IPS-20b (cell line): Measurements from ENCODE around the gene ADGRE3.
"Not testable (repeated sequence)": the region's sequence is repeated elsewhere in the genome, so short reads cannot be mapped to it uniquely, and the experiment has no call there.

ENCODE experiments used
- H3K27ac ChIP-seq: one replicate; pipeline ENCODE4 v1.5.1; 2013; ENCODE audit warnings: low read length
- H3K27me3 ChIP-seq: 2 replicates; pipeline ENCODE4 v1.6.1; 2013; ENCODE audit warnings: mild to moderate bottlenecking, low read length, inconsistent platforms; ENCODE audit not compliant: insufficient read depth
- H3K36me3 ChIP-seq: 2 replicates; pipeline ENCODE4 v1.6.1; 2013; ENCODE audit warnings: low read depth, mild to moderate bottlenecking, inconsistent platforms, low read length, moderate library complexity; ENCODE audit not compliant: insufficient read depth
- H3K4me1 ChIP-seq: 2 replicates; pipeline ENCODE4 v1.6.1; 2013; ENCODE audit warnings: mild to moderate bottlenecking, control low read depth, inconsistent platforms, low read length, moderate library complexity; ENCODE audit not compliant: insufficient read depth
- H3K4me3 ChIP-seq: 2 replicates; pipeline ENCODE4 v1.5.1; 2013; ENCODE audit warnings: mild to moderate bottlenecking, low read length, inconsistent platforms
- H3K9ac ChIP-seq: 2 replicates; pipeline ENCODE4 v1.6.1; 2013; ENCODE audit warnings: low read depth, mild to moderate bottlenecking, inconsistent platforms, low read length, moderate library complexity
- H3K9me3 ChIP-seq: 2 replicates; pipeline ENCODE4 v1.6.1; 2013; ENCODE audit warnings: mild to moderate bottlenecking, low read depth, low read length, inconsistent platforms; ENCODE audit not compliant: insufficient read depth

ADGRE3 gene

GRCh38 chr19:14589433-14589832 lies 85.2 kb downstream of the ADGRE3 start:
- H3K9me3 ChIP-seq, H3K4me1 ChIP-seq, H3K36me3 ChIP-seq, H3K4me3 ChIP-seq, H3K27me3 ChIP-seq, H3K9ac ChIP-seq, H3K27ac ChIP-seq: not testable (repeated sequence)

GRCh38 chr19:14585187-14585586 lies 89.5 kb downstream of the ADGRE3 start:
- not testable (repeated sequence) for H3K4me1 ChIP-seq, H3K9ac ChIP-seq, H3K27me3 ChIP-seq, H3K4me3 ChIP-seq, H3K9me3 ChIP-seq, H3K27ac ChIP-seq, H3K36me3 ChIP-seq

GRCh38 chr19:14584372-14584771 lies 90.3 kb downstream of the ADGRE3 start:
- H3K4me1 ChIP-seq, H3K4me3 ChIP-seq, H3K36me3 ChIP-seq, H3K9me3 ChIP-seq, H3K27me3 ChIP-seq, H3K27ac ChIP-seq, H3K9ac ChIP-seq: not testable (repeated sequence)

GRCh38 chr19:14582894-14583340 lies 91.7 kb downstream of the ADGRE3 start, which contains the start of gene CLEC17A:
Gene CLEC17A (plus strand): TSS chr19:14583084. CDS start chr19:14583161, 77 bp downstream.
- H3K27ac ChIP-seq: no peak within 1 kb of the TSS
- H3K9me3 ChIP-seq: no peaks in the 10 kb centered on the region
- no peaks in the 10 kb centered on the region for H3K36me3 ChIP-seq
- no peaks in the 10 kb centered on the region for H3K4me1 ChIP-seq
- no peak within 1 kb of the TSS for H3K9ac ChIP-seq
- H3K27me3 ChIP-seq: no peaks in the 10 kb centered on the region
- no peak within 1 kb of the TSS for H3K4me3 ChIP-seq

GRCh38 chr19:14580623-14581237 lies 93.9 kb downstream of the ADGRE3 start:
- Histone ChIP-seq H3K36me3 (no peaks in the 10 kb centered on the region), H3K27ac (no peak overlapping the region), H3K4me3 (no peak overlapping the region), H3K27me3 (no peaks in the 10 kb centered on the region), H3K9ac (no peak overlapping the region), H3K9me3 (no peaks in the 10 kb centered on the region), H3K4me1 (no peaks in the 10 kb centered on the region)

DNA sequence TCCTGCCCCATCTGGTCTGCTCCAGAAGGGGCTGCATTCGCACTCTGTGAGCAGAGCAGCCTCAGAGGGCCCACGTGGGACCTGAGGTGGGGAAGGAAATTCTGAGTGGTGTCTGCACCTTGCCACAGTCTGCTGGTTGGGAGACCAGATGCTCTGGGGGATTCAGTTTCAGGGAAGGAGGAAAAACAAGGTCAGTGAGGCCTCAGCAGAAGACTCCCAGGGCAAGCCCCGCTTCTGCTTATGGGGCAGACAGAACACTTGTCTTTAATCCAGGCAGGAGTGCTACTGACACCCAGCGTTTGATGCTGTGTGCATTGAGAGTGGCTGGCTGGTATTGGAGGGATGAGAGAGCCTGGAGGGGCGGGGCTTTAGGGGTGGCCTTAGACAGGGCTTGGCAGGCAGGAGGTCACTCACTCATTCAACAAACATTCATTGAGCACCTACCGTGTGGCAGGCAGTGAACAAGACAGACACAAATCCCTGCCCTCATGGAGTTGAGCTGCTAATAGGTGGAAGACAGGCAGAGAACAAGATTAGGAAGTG lies 96.7 kb downstream of the ADGRE3 start:
- H3K9ac ChIP-seq: no peak overlapping the region
- no peaks in the 10 kb centered on the region for H3K4me1 ChIP-seq
- H3K9me3 ChIP-seq: no peaks in the 10 kb centered on the region
- H3K27ac ChIP-seq: no peak overlapping the region
- H3K27me3 ChIP-seq: no peaks in the 10 kb centered on the region
- H3K4me3 ChIP-seq: no peak overlapping the region
- H3K36me3 ChIP-seq: no peaks in the 10 kb centered on the region

- Histone ChIP-seq H3K9ac (no peak overlapping the region), H3K27ac (no peak overlapping the region), H3K27me3 (no peaks in the 10 kb centered on the region), H3K9me3 (no peaks in the 10 kb centered on the region), H3K4me3 (no peak overlapping the region), H3K36me3 (no peaks in the 10 kb centered on the region), H3K4me1 (no peaks in the 10 kb centered on the region)
These were observed 97.4 kb downstream of the ADGRE3 start for GRCh38 chr19:14577264-14577663.

- Histone ChIP-seq H3K9ac (no peak overlapping the region), H3K9me3 (no peaks in the 10 kb centered on the region), H3K27ac (no peak overlapping the region), H3K4me3 (no peak overlapping the region), H3K27me3 (no peaks in the 10 kb centered on the region), H3K36me3 (no peaks in the 10 kb centered on the region), H3K4me1 (no peaks in the 10 kb centered on the region)
These were observed 98.3 kb downstream of the ADGRE3 start for GRCh38 chr19:14576363-14576762.

GRCh38 chr19:14575428-14575980 lies 99.1 kb downstream of the ADGRE3 start:
- Histone ChIP-seq H3K9ac (no peak overlapping the region), H3K27ac (no peak overlapping the region), H3K27me3 (no peaks in the 10 kb centered on the region), H3K4me1 (no peaks in the 10 kb centered on the region), H3K36me3 (no peaks in the 10 kb centered on the region), H3K9me3 (no peaks in the 10 kb centered on the region), H3K4me3 (no peak overlapping the region)

- no peaks in the 10 kb centered on the region for H3K4me1 ChIP-seq
- peaks cover 7% of the 10 kb centered on the region; the same call in 1 of the 2 replicates for H3K36me3 ChIP-seq
- no peaks in the 10 kb centered on the region for H3K9me3 ChIP-seq
- H3K9ac ChIP-seq: peak within 1 kb of the TSS; percentile 93
- peak within 1 kb of the TSS; percentile 79 for H3K27ac ChIP-seq
- H3K27me3 ChIP-seq: no peaks in the 10 kb centered on the region
- peak within 1 kb of the TSS; percentile 98 for H3K4me3 ChIP-seq
These were observed 102.8 kb downstream of the ADGRE3 start, which contains the start of gene NDUFB7 for GRCh38 chr19:14571695-14572490. Gene NDUFB7 (minus strand): TSS chr19:14572066. CDS start chr19:14572000, 66 bp downstream.

DNA sequence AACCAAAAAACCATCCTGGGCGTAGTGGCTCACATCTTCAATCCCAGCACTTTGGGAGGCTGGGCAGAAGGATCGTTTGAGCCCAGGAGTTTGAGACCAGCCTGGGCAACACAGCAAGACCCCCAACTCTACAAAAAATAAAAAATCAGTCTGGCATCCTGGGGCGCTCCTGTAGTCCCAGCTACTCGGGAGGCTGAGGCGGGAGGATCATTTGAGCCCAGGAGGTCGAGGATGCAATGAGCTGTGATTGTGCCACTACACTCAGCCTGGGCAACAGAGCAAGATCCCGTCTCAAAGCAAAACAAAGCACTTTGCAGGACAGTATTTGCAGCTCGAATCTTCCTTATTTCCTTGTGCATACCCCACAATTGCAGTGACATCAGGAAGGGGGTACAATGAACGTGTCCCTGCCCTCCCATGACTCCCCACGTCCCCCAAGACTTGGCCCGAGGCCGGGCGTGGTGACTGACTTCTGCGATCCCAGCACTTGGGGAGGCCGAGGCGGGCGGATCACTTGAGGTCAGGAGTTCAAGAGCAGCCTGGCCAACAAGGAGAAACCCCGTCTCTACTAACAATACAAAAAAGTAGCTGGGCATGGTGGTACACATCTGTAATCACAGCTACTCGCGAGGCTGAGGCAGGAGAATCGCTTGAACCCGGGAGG lies 103.6 kb downstream of the ADGRE3 start:
- Histone ChIP-seq H3K9me3 (no peaks in the 10 kb centered on the region), H3K27me3 (no peaks in the 10 kb centered on the region), H3K4me3 (peak overlapping the region; percentile 98), H3K9ac (peak overlapping the region; percentile 93), H3K36me3 (peaks cover 7% of the 10 kb centered on the region; the same call in 1 of the 2 replicates), H3K4me1 (no peaks in the 10 kb centered on the region), H3K27ac (no peak overlapping the region)
